Activated T-cell treated with anti-CD3 and anti-CD28 coated beads for 48 hours (primary cell): ENCODE measurements around the gene ATP6V1B1.

Source experiments
- DNase-seq: peaks from one replicate; pipeline ENCODE4 v3.0.0-alpha.2; 2020; ENCODE audit warnings: low read depth

The ATP6V1B1 gene

DNA sequence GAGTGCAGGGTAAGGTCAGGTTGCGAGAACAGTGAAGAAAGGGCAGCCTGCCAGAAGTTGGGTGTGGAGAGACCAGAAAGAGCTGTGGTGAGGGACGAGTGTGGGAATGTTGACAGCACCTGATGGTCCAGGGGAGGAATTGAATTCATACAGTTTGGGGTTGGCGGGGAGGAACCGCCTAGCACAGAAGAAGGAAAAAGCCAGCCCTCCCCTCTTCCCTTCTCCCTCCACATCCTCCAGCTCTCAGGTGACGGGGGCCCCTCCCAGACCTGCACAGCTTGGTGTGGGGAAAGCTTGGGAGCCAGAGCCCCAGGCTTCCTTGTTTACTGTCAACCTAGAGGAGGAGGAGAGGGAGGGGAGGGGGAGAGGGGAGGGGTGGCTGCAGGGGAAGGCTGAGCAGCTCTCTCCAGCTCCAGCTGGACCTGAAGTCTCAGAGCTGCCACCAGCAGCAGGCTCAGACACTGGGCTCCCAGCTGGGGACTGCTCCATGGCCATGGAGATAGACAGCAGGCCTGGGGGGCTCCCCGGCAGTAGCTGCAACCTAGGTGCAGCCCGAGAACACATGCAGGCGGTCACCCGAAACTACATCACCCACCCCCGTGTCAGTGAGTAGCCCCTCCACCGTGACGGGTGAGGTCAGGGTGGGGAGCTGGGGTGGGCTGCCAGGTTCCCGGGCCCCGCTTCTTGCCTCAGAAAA lies at the start of gene ATP6V1B1:
TSS of gene ATP6V1B1 (plus strand) at position 433 of the 697 bp plus-strand sequence. CDS start at position 488, 55 bp downstream.
- DNase-seq, result no peak

DNA sequence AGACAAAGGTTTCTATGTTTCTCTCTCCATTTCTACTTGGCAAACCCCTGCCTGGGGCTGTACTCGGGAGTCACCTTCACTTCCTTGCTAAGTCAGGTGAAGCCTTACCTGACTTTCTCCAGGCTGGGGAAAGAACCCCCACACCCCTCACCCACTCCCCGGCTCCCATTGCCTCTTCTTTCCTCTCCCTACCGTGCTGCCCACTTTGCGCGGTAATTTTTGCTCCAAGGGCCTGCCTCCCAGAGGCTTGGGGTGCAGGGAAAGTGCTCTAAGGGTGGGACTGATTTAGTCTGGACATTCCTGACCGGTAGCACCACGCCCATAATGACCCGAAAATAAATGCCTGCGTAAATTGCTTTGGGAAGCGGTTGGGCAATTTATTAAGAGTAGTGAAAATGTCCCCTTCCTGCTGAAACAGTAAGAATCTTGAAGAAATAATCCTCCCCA lies 49.1 kb upstream of the ATP6V1B1 start:
- no peak for DNase-seq

DNA sequence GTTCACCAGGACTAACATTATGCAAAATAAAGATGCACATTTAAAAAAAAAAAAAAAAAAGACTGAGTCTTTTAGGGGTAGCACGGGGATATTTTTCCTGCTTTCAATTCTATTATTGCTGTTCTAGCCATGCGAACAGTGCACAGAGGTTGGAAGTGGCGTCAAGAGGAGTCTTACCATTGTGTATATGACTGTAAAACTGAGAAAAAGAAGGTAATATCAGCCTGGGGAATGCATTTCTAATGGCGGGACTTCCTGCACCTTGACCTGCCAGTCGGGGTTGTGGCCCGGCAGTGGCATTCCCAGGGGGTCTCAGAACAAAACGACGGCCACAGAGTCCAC lies 48.5 kb upstream of the ATP6V1B1 start:
- DNase-seq, result no peak

DNA sequence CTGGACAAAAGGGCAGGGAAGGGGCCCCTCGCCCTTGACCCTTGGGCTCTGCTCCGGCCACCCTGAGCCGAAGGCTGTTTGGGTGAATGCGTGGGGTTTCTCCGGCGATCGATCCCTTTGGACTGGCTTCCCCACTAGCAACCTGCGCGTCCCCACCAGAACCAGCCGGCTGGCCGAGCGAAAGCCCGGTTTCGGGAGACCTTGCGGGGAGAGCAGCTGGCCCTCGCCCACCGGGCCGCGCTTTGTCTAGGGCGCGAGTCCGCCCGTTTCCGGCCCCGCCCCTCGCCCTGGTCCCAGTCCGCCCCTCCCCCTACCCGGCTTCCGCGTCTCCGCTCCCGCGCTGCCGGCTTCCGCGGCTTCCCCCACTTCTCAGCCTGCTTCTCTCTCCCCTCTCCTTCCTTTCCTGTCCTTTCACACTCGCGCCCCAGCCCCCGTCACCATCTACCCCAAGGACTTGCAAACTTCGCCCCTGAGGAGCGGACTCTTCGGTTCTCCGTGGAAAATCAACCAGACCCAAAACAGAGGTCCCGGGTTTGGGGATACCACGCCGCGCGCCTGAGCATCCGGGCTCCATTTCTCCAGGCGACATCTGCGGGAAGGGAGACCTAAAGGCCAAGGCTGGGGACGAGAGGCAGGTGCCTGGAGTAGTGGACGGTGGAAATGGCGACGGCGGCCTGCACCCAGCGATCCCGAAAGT lies 48.0 kb upstream of the ATP6V1B1 start:
- no peak for DNase-seq

DNA sequence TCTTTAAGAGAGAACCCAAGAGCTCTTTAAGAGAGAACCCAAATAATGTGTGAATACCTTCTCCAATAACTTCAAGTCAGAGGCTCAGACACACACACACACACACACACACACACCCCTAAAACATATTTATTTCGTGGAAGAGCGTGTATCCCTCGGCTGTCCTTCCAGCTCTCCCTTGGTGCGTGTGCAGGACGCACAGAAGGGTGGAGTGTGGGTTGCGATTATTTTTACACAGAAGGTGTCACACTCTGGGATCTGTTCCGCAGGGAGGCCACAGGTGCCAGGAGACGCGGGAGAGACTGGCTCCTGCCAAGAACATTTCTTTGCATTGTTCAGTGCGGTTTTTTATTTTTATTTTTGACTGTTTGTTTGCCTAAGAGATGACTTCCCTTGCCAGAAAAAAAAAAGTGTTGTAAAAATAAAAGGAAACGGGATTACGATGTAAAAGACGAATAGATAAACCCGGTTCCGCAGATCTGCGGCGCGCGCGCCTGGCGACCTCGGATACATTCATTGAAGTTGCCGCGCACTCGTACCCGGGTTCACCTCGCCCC lies 47.3 kb upstream of the ATP6V1B1 start:
- DNase-seq, result no peak

DNA sequence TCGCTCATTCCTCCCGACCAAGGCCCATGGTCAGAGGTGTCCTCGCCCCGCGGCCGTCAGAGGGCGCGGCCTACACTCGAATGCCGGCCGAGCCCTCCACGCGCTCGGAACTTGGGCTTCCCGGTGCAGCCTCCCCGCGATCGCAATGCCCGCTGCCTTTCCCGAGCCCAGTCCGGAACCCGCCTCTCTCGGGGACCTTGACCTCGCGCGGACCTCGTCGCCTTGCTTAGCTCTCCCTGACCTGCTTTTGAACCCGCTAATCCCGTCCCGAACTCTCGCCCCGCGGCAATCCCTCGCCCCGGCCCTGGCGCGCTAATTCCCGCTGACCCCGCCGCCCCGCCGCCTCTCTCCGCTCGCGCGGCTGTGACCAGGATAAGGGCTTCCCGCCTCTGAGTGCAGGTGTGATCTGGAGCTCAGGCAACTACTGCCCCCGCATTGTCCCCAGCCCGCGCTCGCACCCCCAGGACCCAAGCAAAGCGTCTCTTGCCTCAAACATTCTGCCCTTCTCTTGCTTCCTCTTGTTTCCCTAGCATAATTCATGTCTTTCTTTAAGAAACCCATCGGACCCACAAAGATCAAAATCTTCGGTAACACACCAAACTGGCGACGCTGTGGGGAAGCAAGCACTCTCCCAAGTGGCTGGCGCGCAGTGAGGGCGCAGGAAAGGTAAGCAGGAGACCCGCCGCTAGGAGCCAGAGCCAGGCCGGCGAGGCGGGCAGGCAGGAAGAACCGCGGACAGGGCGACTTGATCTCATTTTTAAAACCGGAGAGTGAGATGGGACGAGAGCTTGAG lies 46.6 kb upstream of the ATP6V1B1 start:
- DNase-seq, result no peak

GRCh38 chr2:70889716-70890037 lies 46.0 kb upstream of the ATP6V1B1 start:
- no peak for DNase-seq

DNA sequence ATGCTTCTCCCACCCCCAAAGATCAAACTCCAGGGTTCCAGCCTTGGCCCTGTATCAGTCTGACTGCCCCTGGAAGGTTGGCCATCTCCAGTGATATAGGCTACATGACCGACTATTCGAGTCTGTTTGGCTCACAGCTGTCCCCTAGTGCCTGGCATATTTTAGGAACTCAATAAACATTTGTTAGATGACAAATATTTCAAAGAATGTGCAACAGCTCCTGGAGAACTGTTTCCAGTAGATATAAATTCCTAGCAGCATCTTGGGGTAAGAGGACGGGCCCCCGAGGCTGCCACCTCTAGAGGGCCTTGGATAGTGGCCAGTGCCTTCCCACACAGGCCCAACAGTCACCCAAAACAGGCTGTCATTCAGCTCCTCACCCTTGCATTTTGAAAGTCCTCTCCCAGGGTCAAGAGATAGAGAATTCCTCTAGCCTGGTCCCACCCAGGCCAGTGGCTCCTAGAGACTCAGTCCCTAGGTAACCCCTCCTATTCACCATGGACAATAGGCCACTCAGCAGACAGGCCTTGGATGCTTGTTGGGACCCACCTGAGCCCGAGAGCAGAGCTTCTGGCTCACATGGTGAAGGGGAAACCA lies 45.1 kb upstream of the ATP6V1B1 start:
- no peak for DNase-seq

GRCh38 chr2:70891572-70892357 lies 43.9 kb upstream of the ATP6V1B1 start:
- DNase-seq, result no peak

DNA sequence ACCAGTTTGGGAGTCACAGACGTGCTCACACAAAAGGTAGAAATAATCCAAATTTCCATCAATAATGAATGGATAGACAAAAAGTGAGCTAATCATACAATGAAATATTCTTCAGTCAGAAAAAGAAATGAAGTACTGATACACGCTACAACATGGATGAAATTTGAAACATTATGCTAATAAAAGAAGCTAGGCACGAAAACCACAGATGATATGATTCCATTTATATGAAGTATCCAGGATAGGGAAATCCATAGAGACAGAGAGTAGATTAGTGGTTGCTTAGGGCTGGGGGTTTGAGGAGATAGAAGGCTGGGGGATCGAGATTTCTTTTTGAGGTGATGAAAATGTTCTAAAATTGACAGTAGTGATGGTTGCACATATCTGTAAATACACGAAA lies 43.0 kb upstream of the ATP6V1B1 start:
- DNase-seq, result no peak

DNA sequence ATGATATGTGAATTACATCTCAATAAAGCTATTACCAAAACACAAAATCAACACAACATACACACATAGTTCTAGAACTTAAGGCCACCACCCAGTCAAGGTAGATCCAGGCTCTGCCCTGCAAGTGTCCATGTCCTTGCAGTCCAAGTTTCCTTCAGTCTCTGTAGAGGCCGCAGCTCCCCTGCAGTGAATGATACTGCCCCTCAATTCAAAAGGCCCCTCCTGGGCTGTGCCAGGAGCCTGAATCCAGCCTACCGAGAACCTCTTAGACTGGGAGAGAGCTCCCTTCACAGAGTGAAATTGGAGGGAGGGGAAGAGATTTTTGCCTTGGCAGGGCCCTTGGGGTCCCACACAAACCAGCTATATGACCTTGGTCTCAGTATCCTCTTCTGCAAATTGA lies 42.5 kb upstream of the ATP6V1B1 start:
- DNase-seq, result no peak

DNA sequence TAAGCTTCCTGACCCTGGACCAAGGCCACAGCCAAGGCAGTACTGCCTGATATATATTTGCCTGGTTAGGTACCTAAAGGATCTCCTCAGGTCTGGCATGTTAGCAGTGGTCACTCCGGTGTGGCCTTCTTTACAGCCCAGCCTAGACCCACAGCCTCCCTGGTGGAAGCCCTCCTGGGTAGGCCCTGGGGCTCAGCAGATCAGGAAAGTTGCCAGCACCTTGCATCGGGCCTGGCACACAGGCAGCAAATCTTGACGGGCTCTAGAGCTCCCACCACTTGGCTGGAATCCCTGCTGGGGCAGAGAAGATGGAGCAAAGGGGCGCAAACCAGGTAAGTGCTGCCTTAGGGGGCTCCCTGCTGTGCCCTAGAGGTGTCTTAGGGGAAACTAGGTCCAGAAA lies 40.9 kb upstream of the ATP6V1B1 start:
- no peak for DNase-seq

GRCh38 chr2:70895249-70895648 lies 40.5 kb upstream of the ATP6V1B1 start:
- DNase-seq, result no peak

DNA sequence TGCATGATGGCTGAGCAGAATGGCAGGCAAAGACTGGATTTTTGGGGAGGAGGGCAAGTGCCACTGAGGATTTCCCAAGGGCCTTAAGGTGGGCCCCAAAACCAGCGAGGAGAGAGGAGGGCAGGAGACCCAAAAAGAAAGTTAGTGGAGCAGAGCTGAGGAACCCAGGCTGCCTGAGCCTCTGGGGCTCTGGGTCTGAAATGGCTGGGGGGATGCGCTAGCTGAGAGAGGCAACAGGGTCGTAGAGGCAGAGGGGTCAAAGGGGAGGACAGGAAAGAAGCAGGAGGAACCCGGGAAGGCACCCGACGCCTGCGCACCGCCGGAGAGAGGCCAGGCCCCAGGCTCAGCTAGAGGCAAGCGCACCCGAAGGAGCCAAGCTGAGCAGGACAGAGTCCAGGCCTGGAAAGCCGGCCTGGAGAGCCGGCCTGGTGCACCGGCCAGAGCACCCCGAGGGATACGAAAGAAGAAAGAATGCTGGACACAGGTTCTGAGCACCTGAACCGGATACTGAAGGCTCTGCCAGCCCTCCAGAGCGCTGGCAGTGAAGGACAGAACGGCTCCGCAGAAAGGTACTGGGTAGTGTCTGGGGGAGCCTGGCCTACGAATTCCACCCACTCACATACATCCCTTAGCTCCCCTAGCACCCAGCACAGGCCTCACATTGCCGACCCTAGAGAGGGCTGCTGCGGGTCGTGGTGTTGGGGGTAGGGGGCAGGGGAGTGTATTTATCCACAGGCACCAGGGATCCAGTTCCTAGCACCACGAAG lies 39.5 kb upstream of the ATP6V1B1 start:
- DNase-seq, result no peak

- DNase-seq, result no peak
These were observed 38.9 kb upstream of the ATP6V1B1 start for GRCh38 chr2:70896765-70897202.

DNA sequence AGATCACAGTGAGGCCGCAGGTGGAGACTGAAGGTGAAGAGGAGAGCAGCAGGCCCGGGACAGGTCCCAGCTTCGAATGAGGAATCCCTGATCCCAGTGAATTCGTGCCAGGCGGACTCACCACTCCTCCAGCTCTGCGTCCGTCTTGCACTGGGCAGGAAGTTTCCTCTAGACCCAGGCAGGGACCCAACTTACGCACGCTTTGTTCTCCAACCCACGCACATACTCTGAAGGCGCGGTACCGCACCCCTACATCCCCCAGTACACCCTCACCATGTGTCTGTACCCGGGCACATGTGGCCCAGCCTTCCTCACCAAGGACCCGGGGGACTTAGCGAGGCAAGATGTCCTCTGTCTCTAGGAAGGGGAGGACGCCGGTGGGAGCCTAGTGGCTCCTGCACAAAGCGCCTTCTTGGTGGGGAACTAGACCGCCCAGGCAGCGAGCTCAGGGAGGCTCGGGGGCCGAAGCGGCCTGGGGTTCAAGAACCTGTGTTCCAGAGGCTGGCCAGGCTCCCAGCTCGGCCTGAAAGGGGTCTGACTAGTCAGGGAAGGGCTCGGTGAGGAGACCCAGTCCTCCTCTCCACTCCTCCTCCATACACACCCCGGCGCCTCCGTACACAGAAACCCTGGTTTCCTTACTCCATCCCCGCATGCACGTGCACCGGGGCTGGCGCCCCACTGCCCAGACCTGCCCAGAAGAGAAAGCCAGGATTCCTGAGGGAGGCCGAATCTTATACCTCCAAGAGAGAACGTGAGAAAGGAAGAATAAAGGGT lies 38.3 kb upstream of the ATP6V1B1 start:
- DNase-seq, result no peak

GRCh38 chr2:70897977-70898226 lies 37.8 kb upstream of the ATP6V1B1 start:
- DNase-seq, result no peak

- no peak for DNase-seq
These were observed 37.1 kb upstream of the ATP6V1B1 start for GRCh38 chr2:70898363-70899240.
